HepG2 (cell line): ENCODE data around the gene CPLANE1. TPM values are rescaled to one million over a fixed set of nuclear protein-coding genes. Genes with fewer than 3 reads are reported as not detected.

ENCODE experiments used
- ATAC-seq: fragments of 200-7000 bp; cut with Tn5 transposase; 3 replicates; pipeline ENCODE4 v1.9.1; 2020; ENCODE audit warnings: mild to moderate bottlenecking, moderate library complexity
- BruUV-seq: library from RNA; stranded (reverse); fragments of 400-500 nt; replicated peaks from 2 replicates; lab custom pipeline; 2021; lab: Mats Ljungman, UMichigan
- CTCF ChIA-PET: fragments of 300-600 bp; formaldehyde crosslinking; extraction: SDS; loops from one replicate; lab custom pipeline; 2021; ENCODE audit warnings: low total read pairs, inconsistent platforms, low intra/inter-chr PET ratio; lab: Yijun Ruan, JAX
- POLR2A ChIA-PET: fragments of 350-600 bp; sonication (Branson Sonifier 250); formaldehyde crosslinking; loops from one replicate; lab custom pipeline; 2020; ENCODE audit warnings: antibody characterized with exemption, inconsistent platforms; lab: Yijun Ruan, JAX
- DNase-seq: peaks from one replicate; pipeline ENCODE4 v3.0.0-alpha.2; 2015; ENCODE audit warnings: low spot score
- FAIRE-seq: peaks from 3 replicates; lab custom pipeline; 2011; peaks lifted over from hg19 to GRCh38; lab: Jason Lieb, UNC
- H2AFZ ChIP-seq: one replicate; pipeline ENCODE4 v1.6.1; 2011; ENCODE audit warnings: low read length, inconsistent platforms
- H3K27ac ChIP-seq: fragments of 300-600 bp; 3 replicates; pipeline ENCODE4 v1.8.0; 2011; ENCODE audit warnings: mixed run types, mild to moderate bottlenecking, mixed read lengths, low read length, inconsistent platforms; ENCODE audit not compliant: insufficient read depth; ENCODE audit errors: extremely low read length
- H3K27me3 ChIP-seq, 2 experiments: fragments of 200-600 bp in 1 of 2; 2 replicates in 1 of 2; 3 replicates in 1 of 2; pipeline versions ENCODE4 v1.6.0 to v1.8.0; 2011; ENCODE audit warnings: low read length in 2 of 2, mild to moderate bottlenecking in 2 of 2, moderate library complexity in 2 of 2, inconsistent platforms in 1 of 2; ENCODE audit not compliant: insufficient read depth in 2 of 2, control insufficient read depth in 1 of 2
- H3K36me3 ChIP-seq, 2 experiments: fragments of 200-600 bp in 1 of 2; replicated peaks in 1 of 2; 2 replicates in 1 of 2; 3 replicates in 1 of 2; pipeline versions ENCODE4 v1.5.1 to v1.8.0; 2011; ENCODE audit warnings: low read length in 2 of 2, inconsistent platforms in 1 of 2; ENCODE audit not compliant: insufficient read depth in 2 of 2, control insufficient read depth in 1 of 2
- H3K4me1 ChIP-seq: 2 replicates; pipeline ENCODE4 v1.5.1; 2012; ENCODE audit warnings: low read length, inconsistent platforms; ENCODE audit not compliant: insufficient read depth
- H3K4me2 ChIP-seq: 2 replicates; pipeline ENCODE4 v1.6.0; 2011; ENCODE audit warnings: low read depth, low read length, inconsistent platforms
- H3K4me3 ChIP-seq, 3 experiments: fragments of 200-600 bp in 1 of 3; sonication (generic), shearing (Covaris generic) in 1 of 3; replicated peaks in 1 of 3; 2 replicates each; pipeline ENCODE4 v1.5.1; 2011 to 2016; ENCODE audit warnings: low read length in 3 of 3, inconsistent platforms in 2 of 3, low read depth in 2 of 3, mild to moderate bottlenecking in 2 of 3, control low read depth in 1 of 3, mixed read lengths in 1 of 3; ENCODE audit not compliant: insufficient read depth in 1 of 3
- H3K79me2 ChIP-seq: one replicate; pipeline ENCODE4 v1.6.1; 2011; ENCODE audit warnings: low read length, inconsistent platforms; ENCODE audit not compliant: insufficient read depth
- H3K9ac ChIP-seq: 2 replicates; pipeline ENCODE4 v1.6.0; 2011; ENCODE audit warnings: mild to moderate bottlenecking, low read depth, low read length, inconsistent platforms; ENCODE audit not compliant: insufficient read depth
- H3K9me3 ChIP-seq: 2 replicates; pipeline ENCODE4 v1.5.1; 2012; ENCODE audit warnings: mild to moderate bottlenecking, low read length
- H4K20me1 ChIP-seq: 2 replicates; pipeline ENCODE4 v1.6.0; 2011; ENCODE audit warnings: inconsistent platforms, mild to moderate bottlenecking, low read length, moderate library complexity; ENCODE audit not compliant: insufficient read depth
- ETS1 ChIP-seq: sonication (generic); formaldehyde crosslinking; IDR thresholded peaks from 2 replicates; pipeline ENCODE4 v1.4.0; 2020; ENCODE audit warnings: missing genetic modification reagents
- KLF11 ChIP-seq: IDR thresholded peaks from 2 replicates; pipeline ENCODE4 v1.6.1; 2016; ENCODE audit warnings: missing compliant biosample characterization
- KLF13 ChIP-seq: sonication (generic); formaldehyde crosslinking; IDR thresholded peaks from 2 replicates; pipeline ENCODE4 v1.4.0; 2020; ENCODE audit warnings: mild to moderate bottlenecking, missing genetic modification reagents
- NFE2 ChIP-seq: sonication (generic); formaldehyde crosslinking; IDR thresholded peaks from 2 replicates; pipeline ENCODE4 v1.4.0; 2020; ENCODE audit warnings: missing genetic modification reagents
- NFIC ChIP-seq: IDR thresholded peaks from 2 replicates; pipeline ENCODE4 v1.6.1; 2012; ENCODE audit warnings: mild to moderate bottlenecking, low read length, inconsistent platforms
- NR0B2 ChIP-seq: sonication (generic); formaldehyde crosslinking; IDR thresholded peaks from 2 replicates; pipeline ENCODE4 v1.4.0; 2020; ENCODE audit warnings: mild to moderate bottlenecking, missing genetic modification reagents
- PLSCR1 ChIP-seq: sonication (generic); formaldehyde crosslinking; IDR thresholded peaks from 2 replicates; pipeline ENCODE4 v1.5.0; 2020; ENCODE audit warnings: missing genetic modification reagents, mild to moderate bottlenecking, borderline replicate concordance
- SMARCC2 ChIP-seq: fragments of 450-650 bp; IDR thresholded peaks from 2 replicates; pipeline ENCODE4 v1.6.1; 2017; ENCODE audit warnings: antibody characterized with exemption, mild to moderate bottlenecking
- TFDP1 ChIP-seq: IDR thresholded peaks from 2 replicates; pipeline ENCODE4 v1.6.1; 2016; ENCODE audit warnings: missing compliant biosample characterization, missing genetic modification reagents, borderline replicate concordance
- ZBTB46 ChIP-seq: sonication (generic); formaldehyde crosslinking; IDR thresholded peaks from 2 replicates; pipeline ENCODE4 v1.4.0; 2020; ENCODE audit warnings: mild to moderate bottlenecking, missing genetic modification reagents, borderline replicate concordance
- ZNF142 ChIP-seq: sonication (generic); formaldehyde crosslinking; IDR thresholded peaks from 2 replicates; pipeline ENCODE4 v1.4.0; 2020; ENCODE audit warnings: missing genetic modification reagents
- ZNF232 ChIP-seq: sonication (generic); formaldehyde crosslinking; IDR thresholded peaks from 2 replicates; pipeline ENCODE4 v1.4.0; 2020; ENCODE audit warnings: missing genetic modification reagents, borderline replicate concordance
- ZNF530 ChIP-seq: sonication (generic); formaldehyde crosslinking; IDR thresholded peaks from 2 replicates; pipeline ENCODE4 v1.5.0; 2020; ENCODE audit warnings: low read depth, mild to moderate bottlenecking, missing genetic modification reagents
- WGBS: methylation state at CpG from one replicate; pipeline ENCODE4 v1.1.6; 2017; ENCODE audit warnings: low lambda C conversion rate; 5-methylcytosine and 5-hydroxymethylcytosine counted together
- in situ Hi-C: cut with HindIII; loops from 2 replicates; pipeline ENCODE4 v1.10.0; 2017; ENCODE audit warnings: low pct_unique_long_range_greater_than_20kb; ENCODE audit not compliant: extremely low pct_ligation_motif_present
- intact Hi-C: fragments of 100-400 bp; cut with micrococcal nuclease; formaldehyde crosslinking; loops from one replicate; pipeline ENCODE4 v1.10.0; 2022; ENCODE audit not compliant: unreplicated experiment
- polyA plus RNA-seq, 8 experiments: library from polyadenylated mRNA; depleted of rRNA in 3 of 8; stranded (reverse) in 7 of 8; unstranded in 1 of 8; fragments of >200 nt; fragmentation: Illumina TruSeq in 4 of 8; extraction: Trizol in 4 of 8; gene quantifications; 2 replicates each; pipeline versions ENCODE4 v1.2.1 to v1.2.3, GENCODE V29; 2011 to 2016; ENCODE audit warnings: low read depth in 4 of 8, missing spikeins in 1 of 8, mixed read lengths in 1 of 8; ENCODE audit not compliant: insufficient read depth in 1 of 8
- total RNA-seq, 5 experiments: library from RNA; depleted of rRNA; stranded (reverse); fragments of >200 nt; fragmentation: Illumina TruSeq; extraction: Trizol; gene quantifications; 2 replicates each; pipeline ENCODE4 v1.2.3, GENCODE V29; 2016; ENCODE audit warnings: low read depth in 1 of 5

The CPLANE1 gene
- total and polyA plus RNA-seq, 2 of the 13 experiments (the other 11 are each of a cell fraction or from before 2014, with no cell fraction given): 6.3 to 9.9 TPM

GRCh38 chr5:37198061-37198460 lies 51.1 kb downstream of the CPLANE1 start:
- H4K20me1 ChIP-seq: no peaks in the 10 kb centered on the region
- in situ Hi-C loops: no loop called here
- 0 out of 5 replicates have a peak, but pooled peaks cover 0 to 6% of the 10 kb centered on the region in 2 experiments for H3K36me3 ChIP-seq
- H3K79me2 ChIP-seq: no peaks in the 10 kb centered on the region
- ChIA-PET CTCF (no interaction called here), POLR2A (no interaction called here)
- no peaks in the 10 kb centered on the region for H3K27me3 ChIP-seq
- no peaks in the 10 kb centered on the region for H3K4me1 ChIP-seq
- no peak overlapping the region for H3K4me3 ChIP-seq
- H3K4me2 ChIP-seq: no peak overlapping the region
- H2AFZ ChIP-seq: no peak overlapping the region
- intact Hi-C loops: no loop called here
- no peaks in the 10 kb centered on the region for H3K9me3 ChIP-seq
- WGBS: 100% methylated on average over 3 of the region's 3 CpGs
- H3K27ac ChIP-seq: no peak overlapping the region
- DNase-seq (no peak), FAIRE-seq (no peak), ATAC-seq (no peak)
- no TSS peak for BruUV-seq
- no peak overlapping the region for H3K9ac ChIP-seq
- TF ChIP-seq ZNF142 (CRISPR knock-in tag): no peak
- TF ChIP-seq SMARCC2: no peak
- no peak for TF ChIP-seq ZNF232 (CRISPR knock-in tag)
- TF ChIP-seq KLF13 (CRISPR knock-in tag): no peak
- no peak for TF ChIP-seq TFDP1 (CRISPR knock-in tag)
- no peak for TF ChIP-seq ETS1
- no peak for TF ChIP-seq ZBTB46 (CRISPR knock-in tag)
- no peak for TF ChIP-seq NFE2 (CRISPR knock-in tag)
- no peak for TF ChIP-seq NFIC
- TF ChIP-seq NR0B2: no peak
- TF ChIP-seq KLF11 (CRISPR knock-in tag): no peak
- TF ChIP-seq PLSCR1: no peak
- no peak for TF ChIP-seq ZNF530 (CRISPR knock-in tag)
